Parathyroid adenoma (tissue), 2 donors: ENCODE results near the gene CXCL14.
A peak's percentile ranks its signal among the peaks of the same experiment; 100 is the strongest.

Experiments used
- H2AFZ ChIP-seq: fragments of 300-600 bp; sonication (generic); one replicate; pipeline ENCODE4 v1.7.0; 2017; ENCODE audit warnings: antibody characterized with exemption, mild to moderate bottlenecking
- H3K27ac ChIP-seq: fragments of 300-600 bp; sonication (generic); one replicate; pipeline ENCODE4 v1.7.0; 2017
- H3K27me3 ChIP-seq: fragments of 300-600 bp; sonication (generic); one replicate; pipeline ENCODE4 v1.7.0; 2017; ENCODE audit warnings: low read length; ENCODE audit not compliant: control insufficient read depth, insufficient read depth
- H3K36me3 ChIP-seq: fragments of 300-600 bp; sonication (generic); one replicate; pipeline ENCODE4 v1.7.0; 2017; ENCODE audit warnings: low read length; ENCODE audit not compliant: control insufficient read depth, insufficient read depth
- H3K4me1 ChIP-seq: fragments of 300-600 bp; sonication (generic); one replicate; pipeline ENCODE4 v1.7.0; 2017; ENCODE audit warnings: control low read depth
- H3K4me2 ChIP-seq: fragments of 300-600 bp; sonication (generic); one replicate; pipeline ENCODE4 v1.7.0; 2017; ENCODE audit warnings: low read length
- H3K4me3 ChIP-seq: fragments of 300-600 bp; sonication (generic); one replicate; pipeline ENCODE4 v1.7.0; 2017; ENCODE audit warnings: low read depth, low read length
- H3K79me2 ChIP-seq: fragments of 300-600 bp; sonication (generic); one replicate; pipeline ENCODE4 v1.7.0; 2017; ENCODE audit warnings: control low read depth
- H3K9ac ChIP-seq: fragments of 300-600 bp; sonication (generic); one replicate; pipeline ENCODE4 v1.7.0; 2017; ENCODE audit warnings: mild to moderate bottlenecking
- H3K9me3 ChIP-seq: fragments of 300-600 bp; sonication (generic); one replicate; pipeline ENCODE4 v1.7.0; 2017; ENCODE audit warnings: low read length; ENCODE audit not compliant: control insufficient read depth
- TF ChIP-seq, protein P1 (sequence below): fragments of 300-600 bp; sonication (generic); IDR thresholded peaks from one replicate; pipeline ENCODE4 v1.7.0; 2017; ENCODE audit warnings: antibody characterized with exemption, mild to moderate bottlenecking
- donor health status: primary hyperparathyroidism.

Gene CXCL14

DNA sequence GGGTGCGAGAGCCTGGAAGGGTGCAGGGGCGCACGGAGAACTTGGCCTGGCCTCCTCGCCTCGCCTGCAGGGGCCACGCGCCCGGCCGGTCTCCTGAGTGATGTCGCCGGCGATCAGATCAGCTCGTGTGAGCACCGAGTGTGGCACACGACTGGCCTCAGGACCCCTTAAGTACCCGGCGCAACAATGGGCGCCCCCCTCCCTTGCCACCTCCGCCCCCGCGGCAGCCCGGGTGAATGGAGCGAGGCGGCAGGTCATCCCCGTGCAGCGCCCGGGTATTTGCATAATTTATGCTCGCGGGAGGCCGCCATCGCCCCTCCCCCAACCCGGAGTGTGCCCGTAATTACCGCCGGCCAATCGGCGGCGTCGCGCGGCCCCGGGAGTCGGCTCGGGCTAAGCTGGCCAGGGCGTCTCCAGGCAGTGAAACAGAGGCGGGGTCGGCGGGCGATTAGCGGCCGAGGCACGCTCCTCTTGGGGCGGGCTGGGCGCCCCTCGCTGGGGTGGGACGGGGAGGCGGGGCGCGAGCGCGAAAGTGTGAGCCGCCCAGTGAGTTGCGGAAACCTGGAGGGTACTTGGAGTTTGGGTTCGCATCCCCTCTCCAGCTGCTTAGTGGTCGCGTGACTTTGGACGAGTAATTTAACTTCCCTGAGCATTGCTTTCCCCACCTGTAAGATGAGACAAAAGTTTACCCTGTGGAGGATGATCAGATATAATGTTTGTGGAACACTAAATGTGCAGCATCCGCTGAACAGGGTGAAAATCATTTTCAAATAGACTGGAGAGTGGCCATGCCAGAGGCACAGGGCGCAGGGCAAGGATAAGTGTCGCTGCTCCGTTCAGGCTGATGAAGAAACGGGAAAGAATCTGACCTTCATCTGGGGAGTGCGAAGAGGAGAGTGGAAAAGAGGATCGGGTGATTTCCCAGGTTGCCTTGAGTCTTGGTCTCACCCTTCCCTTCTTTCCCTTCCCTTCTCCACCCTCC is 42.7 kb downstream of the CXCL14 start, which contains the start of gene NEUROG1:
TSS of gene NEUROG1 (minus strand) at position 145 of the 982 bp plus-strand sequence. CDS start 274 bp downstream, outside the sequence.
- H3K79me2 ChIP-seq, result no peaks in the 10 kb centered on the region
- H3K4me1 ChIP-seq, result peaks cover 3% of the 10 kb centered on the region
- peak within 1 kb of the TSS; percentile 4 for H3K4me2 ChIP-seq
- no peak within 1 kb of the TSS for H3K27ac ChIP-seq
- H3K4me3 ChIP-seq, result no peak within 1 kb of the TSS
- no peaks in the 10 kb centered on the region for H3K36me3 ChIP-seq
- H3K9me3 ChIP-seq, result no peaks in the 10 kb centered on the region
- H3K27me3 ChIP-seq, result no peaks in the 10 kb centered on the region
- no peak within 1 kb of the TSS for H3K9ac ChIP-seq
- TF ChIP-seq, protein P1, sequence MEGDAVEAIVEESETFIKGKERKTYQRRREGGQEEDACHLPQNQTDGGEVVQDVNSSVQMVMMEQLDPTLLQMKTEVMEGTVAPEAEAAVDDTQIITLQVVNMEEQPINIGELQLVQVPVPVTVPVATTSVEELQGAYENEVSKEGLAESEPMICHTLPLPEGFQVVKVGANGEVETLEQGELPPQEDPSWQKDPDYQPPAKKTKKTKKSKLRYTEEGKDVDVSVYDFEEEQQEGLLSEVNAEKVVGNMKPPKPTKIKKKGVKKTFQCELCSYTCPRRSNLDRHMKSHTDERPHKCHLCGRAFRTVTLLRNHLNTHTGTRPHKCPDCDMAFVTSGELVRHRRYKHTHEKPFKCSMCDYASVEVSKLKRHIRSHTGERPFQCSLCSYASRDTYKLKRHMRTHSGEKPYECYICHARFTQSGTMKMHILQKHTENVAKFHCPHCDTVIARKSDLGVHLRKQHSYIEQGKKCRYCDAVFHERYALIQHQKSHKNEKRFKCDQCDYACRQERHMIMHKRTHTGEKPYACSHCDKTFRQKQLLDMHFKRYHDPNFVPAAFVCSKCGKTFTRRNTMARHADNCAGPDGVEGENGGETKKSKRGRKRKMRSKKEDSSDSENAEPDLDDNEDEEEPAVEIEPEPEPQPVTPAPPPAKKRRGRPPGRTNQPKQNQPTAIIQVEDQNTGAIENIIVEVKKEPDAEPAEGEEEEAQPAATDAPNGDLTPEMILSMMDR, result no peak
- H2AFZ ChIP-seq, result no peak within 1 kb of the TSS

DNA sequence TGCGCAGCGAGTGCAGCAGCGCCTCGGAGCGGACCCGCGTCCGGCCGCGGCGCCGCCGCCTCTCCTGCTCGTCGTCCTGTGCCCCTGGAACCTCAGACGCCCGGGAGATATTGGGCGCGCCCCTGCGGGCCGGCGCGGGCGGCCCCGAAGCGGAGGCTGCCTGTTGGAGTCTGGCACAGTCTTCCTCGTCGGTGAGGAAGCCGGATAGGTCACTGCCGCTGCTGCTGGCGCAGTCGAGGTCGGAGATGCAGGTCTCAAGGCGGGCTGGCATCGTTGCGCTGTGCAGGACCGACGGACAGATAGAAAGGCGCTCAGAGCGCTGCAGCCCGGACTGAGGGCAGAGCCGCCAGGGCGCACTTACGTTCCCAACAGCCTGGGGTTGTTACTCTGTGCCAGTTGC is 43.4 kb downstream of the CXCL14 start:
- H3K4me1 ChIP-seq, result peaks cover 3% of the 10 kb centered on the region
- H3K79me2 ChIP-seq, result no peaks in the 10 kb centered on the region
- no peak overlapping the region for H3K9ac ChIP-seq
- peak overlapping the region; percentile 4 for H3K4me2 ChIP-seq
- H3K9me3 ChIP-seq, result no peaks in the 10 kb centered on the region
- no peak overlapping the region for H3K4me3 ChIP-seq
- TF ChIP-seq, protein P1, result no peak
- no peaks in the 10 kb centered on the region for H3K27me3 ChIP-seq
- H3K36me3 ChIP-seq, result no peaks in the 10 kb centered on the region
- no peak overlapping the region for H3K27ac ChIP-seq
- no peak overlapping the region for H2AFZ ChIP-seq

DNA sequence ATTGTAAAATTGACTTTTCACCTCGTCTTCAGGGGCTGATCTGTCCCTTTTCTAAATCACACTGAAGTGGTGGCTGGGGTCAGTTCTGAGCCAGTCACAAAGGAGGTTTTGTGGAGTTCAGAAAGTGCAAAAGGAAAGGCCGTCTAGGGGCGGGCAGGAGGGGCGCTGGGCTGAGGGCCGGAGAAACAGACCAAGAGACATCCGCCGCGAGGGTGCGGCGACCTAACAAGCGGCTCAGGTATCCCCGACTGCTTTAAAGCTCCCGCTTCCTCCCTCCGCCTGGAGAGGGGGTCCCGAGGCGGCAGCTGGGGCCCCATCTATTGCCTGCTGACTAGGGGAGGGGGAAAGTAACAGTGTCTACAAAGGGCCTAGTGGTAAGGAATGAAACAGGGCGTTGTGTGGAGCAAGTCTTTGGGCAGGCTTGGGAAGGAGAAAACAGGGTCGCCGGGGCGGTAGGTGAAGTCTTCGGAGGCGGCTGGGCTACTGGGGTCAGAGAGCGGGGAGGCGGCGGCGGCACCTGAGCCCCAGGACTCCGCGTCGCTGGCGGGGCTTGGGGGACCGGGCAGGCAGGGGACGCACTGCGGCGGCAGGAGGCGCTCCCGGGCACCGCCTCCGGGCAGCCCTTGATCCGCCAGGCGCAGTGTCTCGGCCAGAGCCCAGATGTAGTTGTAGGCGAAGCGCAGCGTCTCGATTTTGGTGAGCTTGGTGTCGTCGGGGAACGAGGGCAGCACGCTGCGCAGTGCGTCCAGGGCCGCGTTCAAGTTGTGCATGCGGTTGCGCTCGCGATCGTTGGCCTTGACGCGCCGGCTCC is 44.0 kb downstream of the CXCL14 start:
- Histone ChIP-seq H3K4me2 (no peak overlapping the region), H3K9ac (no peak overlapping the region), H3K9me3 (no peaks in the 10 kb centered on the region), H3K27ac (no peak overlapping the region), H3K36me3 (no peaks in the 10 kb centered on the region), H2AFZ (no peak overlapping the region), H3K4me3 (no peak overlapping the region), H3K79me2 (no peaks in the 10 kb centered on the region), H3K27me3 (no peaks in the 10 kb centered on the region), H3K4me1 (peaks cover 3% of the 10 kb centered on the region)
- TF ChIP-seq, protein P1, result no peak

DNA sequence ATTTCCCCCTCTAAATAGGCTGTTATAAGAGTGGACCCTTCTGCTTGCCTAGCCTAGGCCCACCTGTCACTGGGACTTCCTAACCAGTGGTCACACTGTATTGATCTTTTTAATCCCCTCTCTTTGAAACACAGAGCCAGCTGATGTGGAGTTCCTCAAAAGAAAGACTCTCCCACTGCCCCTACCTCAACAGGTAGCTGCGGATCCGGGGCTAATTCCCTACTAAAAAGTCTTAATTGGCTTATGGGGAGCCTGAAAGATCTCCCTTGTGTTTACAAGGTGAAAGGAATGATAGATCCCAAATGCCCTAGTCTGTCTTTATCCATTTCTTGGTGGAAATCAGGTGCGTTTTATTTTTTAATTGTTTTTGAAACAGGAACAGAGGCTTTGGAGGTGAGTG is 45.0 kb downstream of the CXCL14 start:
- Histone ChIP-seq H3K27ac (no peak overlapping the region), H3K9me3 (no peaks in the 10 kb centered on the region), H3K9ac (no peak overlapping the region), H3K4me3 (no peak overlapping the region), H2AFZ (no peak overlapping the region), H3K36me3 (no peaks in the 10 kb centered on the region), H3K27me3 (no peaks in the 10 kb centered on the region), H3K4me1 (peaks cover 3% of the 10 kb centered on the region), H3K4me2 (no peak overlapping the region), H3K79me2 (no peaks in the 10 kb centered on the region)
- TF ChIP-seq, protein P1, result no peak
